Nephron (organoid): ENCODE results near the gene PLXNB1.

ENCODE experiments used
- H3K27ac Mint-ChIP-seq, 3 experiments: 2 replicates each; pipeline ENCODE4 v1.8.0; 2020; ENCODE audit warnings: mixed read lengths in 3 of 3, mild to moderate bottlenecking in 2 of 3, moderate library complexity in 1 of 3
- H3K27me3 Mint-ChIP-seq: 2 replicates; pipeline ENCODE4 v1.8.0; 2021; ENCODE audit warnings: low read depth, mild to moderate bottlenecking, moderate library complexity, mixed read lengths
- H3K36me3 Mint-ChIP-seq: 2 replicates; pipeline ENCODE4 v1.8.0; 2020; ENCODE audit warnings: low read depth, mixed read lengths
- H3K4me1 Mint-ChIP-seq: 2 replicates; pipeline ENCODE4 v1.8.0; 2020; ENCODE audit warnings: mixed read lengths
- H3K4me3 Mint-ChIP-seq, 3 experiments: 2 replicates each; pipeline ENCODE4 v1.8.0; 2020; ENCODE audit warnings: mild to moderate bottlenecking in 3 of 3, mixed read lengths in 3 of 3, moderate library complexity in 2 of 3
- H3K9me3 Mint-ChIP-seq: 2 replicates; pipeline ENCODE4 v1.8.0; 2020; ENCODE audit warnings: mixed read lengths
- TF ChIP-seq, protein P1 (sequence below), 3 experiments: fragments of 200-600 bp; sonication (generic); IDR thresholded peaks; one replicate each; pipeline ENCODE4 v1.5.0; 2021; ENCODE audit warnings: antibody characterized with exemption in 3 of 3; ENCODE audit not compliant: unreplicated experiment in 3 of 3

PLXNB1 gene

DNA sequence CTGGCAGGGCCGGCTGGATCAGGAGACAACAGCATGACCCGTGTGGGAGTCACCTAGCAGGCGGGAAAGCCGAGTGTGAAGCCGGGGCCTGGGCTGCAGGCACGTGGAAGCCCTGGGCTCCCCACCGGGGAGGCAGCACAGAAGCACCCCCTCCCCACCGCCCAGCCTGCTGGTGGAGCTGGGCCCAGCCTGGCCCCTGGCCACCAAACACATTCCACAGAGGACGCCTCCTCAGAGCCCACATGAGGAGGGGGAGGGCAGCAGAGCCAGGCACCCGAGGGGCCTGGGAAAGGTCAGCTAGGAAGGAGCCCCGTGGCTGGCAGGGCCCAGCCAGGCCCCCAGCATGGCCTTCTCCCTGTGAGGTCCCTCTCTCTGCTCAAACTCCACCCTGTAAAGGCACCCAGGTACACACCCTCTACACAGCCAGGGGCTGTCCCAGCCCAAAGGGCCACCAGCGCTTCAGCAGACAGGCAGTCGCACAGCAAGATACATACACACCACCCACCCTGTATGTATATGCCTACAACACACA lies 4.5 kb downstream of the PLXNB1 start:
- H3K4me1 Mint-ChIP-seq, result peaks cover 43% of the 10 kb centered on the region
- H3K4me3 Mint-ChIP-seq, result peak overlapping the region; percentile 62 to 65 (median 64)
- TF ChIP-seq, protein P1, sequence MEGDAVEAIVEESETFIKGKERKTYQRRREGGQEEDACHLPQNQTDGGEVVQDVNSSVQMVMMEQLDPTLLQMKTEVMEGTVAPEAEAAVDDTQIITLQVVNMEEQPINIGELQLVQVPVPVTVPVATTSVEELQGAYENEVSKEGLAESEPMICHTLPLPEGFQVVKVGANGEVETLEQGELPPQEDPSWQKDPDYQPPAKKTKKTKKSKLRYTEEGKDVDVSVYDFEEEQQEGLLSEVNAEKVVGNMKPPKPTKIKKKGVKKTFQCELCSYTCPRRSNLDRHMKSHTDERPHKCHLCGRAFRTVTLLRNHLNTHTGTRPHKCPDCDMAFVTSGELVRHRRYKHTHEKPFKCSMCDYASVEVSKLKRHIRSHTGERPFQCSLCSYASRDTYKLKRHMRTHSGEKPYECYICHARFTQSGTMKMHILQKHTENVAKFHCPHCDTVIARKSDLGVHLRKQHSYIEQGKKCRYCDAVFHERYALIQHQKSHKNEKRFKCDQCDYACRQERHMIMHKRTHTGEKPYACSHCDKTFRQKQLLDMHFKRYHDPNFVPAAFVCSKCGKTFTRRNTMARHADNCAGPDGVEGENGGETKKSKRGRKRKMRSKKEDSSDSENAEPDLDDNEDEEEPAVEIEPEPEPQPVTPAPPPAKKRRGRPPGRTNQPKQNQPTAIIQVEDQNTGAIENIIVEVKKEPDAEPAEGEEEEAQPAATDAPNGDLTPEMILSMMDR (IDR thresholded peaks at IDR 0.05; ENCODE audit: unreplicated experiment in 3 of 3), result no peak
- peaks cover 10% of the 10 kb centered on the region for H3K36me3 Mint-ChIP-seq
- H3K9me3 Mint-ChIP-seq, result no peaks in the 10 kb centered on the region
- H3K27ac Mint-ChIP-seq, result peak overlapping the region; percentile 87 to 93 (median 87)
- no peaks in the 10 kb centered on the region for H3K27me3 Mint-ChIP-seq

DNA sequence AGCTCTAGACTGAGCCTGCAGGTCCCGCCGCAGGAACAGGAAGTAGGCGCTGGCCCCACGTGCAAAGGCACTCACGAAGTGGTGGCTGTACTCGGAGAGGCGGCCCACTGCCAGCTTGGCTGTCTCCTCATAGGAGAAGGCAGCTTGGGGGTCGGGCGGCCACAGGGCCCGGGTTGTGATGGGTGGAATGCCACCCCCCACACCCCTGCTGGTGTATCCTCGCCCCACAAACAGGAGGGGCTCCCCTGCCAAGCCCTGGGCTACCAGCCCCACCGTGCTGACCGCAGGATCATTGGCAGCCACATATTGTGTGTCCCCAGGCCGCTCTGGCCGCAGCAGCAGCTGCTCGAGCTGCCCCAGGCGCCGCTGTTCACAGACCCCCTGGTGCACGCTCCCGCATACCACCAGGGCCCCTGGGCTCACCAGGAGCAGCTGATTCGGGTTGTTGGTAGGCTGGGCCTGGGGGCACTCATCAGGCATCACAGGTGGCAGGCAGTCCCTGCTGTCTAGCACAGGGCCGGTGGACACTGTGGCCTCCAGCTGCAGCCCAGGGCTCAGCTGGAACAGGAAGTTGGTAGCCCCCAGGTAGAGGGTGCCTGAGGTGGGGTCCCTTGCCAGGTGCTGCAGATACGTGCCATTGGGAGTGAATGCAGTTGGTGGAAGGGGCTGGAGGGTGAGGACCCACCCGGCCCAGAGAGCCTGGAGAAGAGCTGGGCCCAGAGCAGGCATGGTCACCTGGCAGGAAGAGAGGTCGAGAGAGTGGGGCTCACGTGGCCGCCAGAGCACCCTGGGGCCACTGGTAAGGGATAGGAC lies 5.8 kb downstream of the PLXNB1 start:
- Mint-ChIP-seq H3K27me3 (no peaks in the 10 kb centered on the region), H3K4me1 (peaks cover 43% of the 10 kb centered on the region), H3K36me3 (peaks cover 10% of the 10 kb centered on the region), H3K27ac (peak overlapping the region; percentile 58 to 93 (median 87)), H3K9me3 (no peaks in the 10 kb centered on the region), H3K4me3 (peak overlapping the region; percentile 54 to 68 (median 62))
- TF ChIP-seq, protein P1 (IDR thresholded peaks at IDR 0.05; ENCODE audit: unreplicated experiment in 3 of 3), result no peak

DNA sequence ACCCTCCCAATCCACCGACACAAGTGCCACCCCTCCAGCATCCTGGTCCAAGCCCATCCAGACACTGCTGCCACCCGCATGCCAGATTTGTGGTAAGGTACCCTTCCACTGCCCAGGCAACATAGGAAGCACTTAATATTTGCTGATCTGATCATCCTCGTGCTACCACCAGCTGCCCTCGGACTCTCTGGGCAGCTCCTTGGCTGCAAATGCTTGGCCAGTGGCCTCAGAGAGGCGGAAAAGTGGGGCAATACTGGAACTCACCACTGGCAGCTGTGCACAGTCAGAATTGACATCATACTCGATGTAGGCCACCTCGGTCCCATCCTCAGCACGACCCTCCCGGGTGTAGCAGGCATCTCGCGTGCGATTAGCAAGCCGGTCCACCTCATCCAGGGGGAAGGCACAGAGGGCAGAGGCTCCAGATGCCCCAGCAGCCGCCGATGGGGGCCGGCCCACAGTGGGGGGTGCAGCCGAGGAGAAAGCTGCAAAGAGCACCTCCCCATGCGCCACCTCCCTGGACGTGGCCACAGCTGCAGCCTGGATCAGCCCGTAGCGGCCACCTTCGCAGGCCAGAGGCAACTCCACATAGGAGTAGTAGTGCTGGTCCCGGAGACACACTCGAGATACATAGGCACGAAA lies 6.5 kb downstream of the PLXNB1 start:
- peaks cover 41% of the 10 kb centered on the region for H3K4me1 Mint-ChIP-seq
- no peaks in the 10 kb centered on the region for H3K9me3 Mint-ChIP-seq

DNA sequence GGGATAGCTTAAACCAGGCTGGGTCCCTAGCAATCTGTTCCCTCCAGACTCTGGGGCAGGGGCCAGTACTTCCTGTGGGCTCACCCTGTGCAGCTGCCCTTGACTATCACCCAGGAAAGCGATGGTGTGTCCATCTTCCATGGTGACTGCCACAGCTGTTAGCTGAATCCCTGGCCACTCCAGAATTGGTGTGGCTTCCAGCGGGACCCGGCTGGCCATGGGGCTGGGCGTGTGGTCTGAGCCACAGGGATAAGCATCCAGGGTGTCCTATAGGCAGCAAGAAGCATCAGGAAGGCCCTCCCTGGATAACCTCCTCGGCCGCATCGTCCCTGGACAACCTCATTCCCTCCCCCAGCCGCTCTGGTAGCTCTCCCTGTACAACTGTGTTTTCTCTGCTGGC lies 7.2 kb downstream of the PLXNB1 start:
- no peaks in the 10 kb centered on the region for H3K9me3 Mint-ChIP-seq
- peak overlapping the region in 2 of 3 experiments; percentile 57 to 72 for H3K27ac Mint-ChIP-seq
- TF ChIP-seq, protein P1 (IDR thresholded peaks at IDR 0.05; ENCODE audit: unreplicated experiment in 3 of 3), result no peak
- peaks cover 10% of the 10 kb centered on the region for H3K36me3 Mint-ChIP-seq
- H3K4me3 Mint-ChIP-seq, result no peak overlapping the region
- peaks cover 35% of the 10 kb centered on the region for H3K4me1 Mint-ChIP-seq
- H3K27me3 Mint-ChIP-seq, result no peaks in the 10 kb centered on the region

More for the DNA sequence above, 6.5 kb downstream of the PLXNB1 start:
- H3K36me3 Mint-ChIP-seq, result peaks cover 10% of the 10 kb centered on the region
- peak overlapping the region in 2 of 3 experiments; percentile 57 to 72 for H3K27ac Mint-ChIP-seq
- no peaks in the 10 kb centered on the region for H3K27me3 Mint-ChIP-seq
- no peak overlapping the region for H3K4me3 Mint-ChIP-seq
- TF ChIP-seq, protein P1 (IDR thresholded peaks at IDR 0.05; ENCODE audit: unreplicated experiment in 3 of 3), result no peak

DNA sequence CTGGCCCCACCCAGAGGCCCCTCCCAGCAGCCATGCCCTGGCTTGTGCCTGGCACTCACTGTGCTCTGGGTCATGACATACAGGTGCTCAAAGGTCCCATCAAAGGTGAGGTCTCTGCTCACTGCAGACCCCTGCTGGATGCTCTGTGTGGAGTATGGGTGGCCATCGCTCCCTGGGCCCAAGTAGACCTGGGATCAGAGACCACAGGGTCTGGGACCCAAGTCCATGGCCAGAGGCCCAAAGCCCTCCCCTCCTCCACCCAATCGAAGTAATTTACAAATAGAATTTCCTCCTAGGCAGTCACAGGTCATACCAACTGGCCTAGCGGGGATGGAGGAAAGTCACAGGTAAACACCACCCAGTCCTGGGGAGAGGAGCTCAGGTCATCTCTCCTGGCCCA lies 7.6 kb downstream of the PLXNB1 start:
- TF ChIP-seq, protein P1 (IDR thresholded peaks at IDR 0.05; ENCODE audit: unreplicated experiment in 3 of 3), result no peak
- H3K4me3 Mint-ChIP-seq, result no peak overlapping the region
- peaks cover 10% of the 10 kb centered on the region for H3K36me3 Mint-ChIP-seq
- H3K4me1 Mint-ChIP-seq, result peaks cover 31% of the 10 kb centered on the region
- H3K27me3 Mint-ChIP-seq, result no peaks in the 10 kb centered on the region
- no peak overlapping the region for H3K27ac Mint-ChIP-seq
- no peaks in the 10 kb centered on the region for H3K9me3 Mint-ChIP-seq
